ENCODE results near the gene TRMO.

Gene TRMO

DNA sequence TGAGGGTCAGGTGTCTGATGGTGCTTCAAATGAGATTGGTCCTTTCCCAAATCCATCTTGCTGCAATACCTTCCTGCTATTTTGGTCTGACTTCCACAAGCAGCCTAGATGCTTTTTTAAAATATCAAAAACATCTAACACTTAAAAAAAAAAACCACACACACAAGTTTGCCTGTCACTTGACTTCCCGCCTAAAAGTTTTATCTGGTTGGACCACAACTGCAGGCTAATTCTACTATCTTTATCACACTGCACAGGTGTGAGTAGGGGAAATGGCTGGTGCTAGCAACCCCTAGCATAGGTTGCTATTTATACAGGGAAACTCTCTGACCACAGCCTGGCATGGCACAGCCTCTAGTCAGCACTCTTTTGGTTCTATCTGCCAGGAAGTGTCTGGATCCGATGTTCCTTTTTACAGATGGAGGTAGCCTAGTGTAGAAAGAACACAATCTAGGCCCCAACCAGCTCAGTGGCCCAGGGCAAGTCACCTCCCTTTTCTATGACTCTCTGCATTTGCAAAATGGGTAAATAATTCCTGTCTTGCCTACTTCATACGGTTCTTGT, 15.9 kb upstream of the TRMO start, which contains the start of gene HEMGN:
HEMGN (minus strand) TSS at position 92 of the 564 bp plus-strand sequence; CDS start at position 56, 36 bp downstream.
- no peak for DNase-seq (ENCODE audit: low spot score)
- no peak for FAIRE-seq

DNA sequence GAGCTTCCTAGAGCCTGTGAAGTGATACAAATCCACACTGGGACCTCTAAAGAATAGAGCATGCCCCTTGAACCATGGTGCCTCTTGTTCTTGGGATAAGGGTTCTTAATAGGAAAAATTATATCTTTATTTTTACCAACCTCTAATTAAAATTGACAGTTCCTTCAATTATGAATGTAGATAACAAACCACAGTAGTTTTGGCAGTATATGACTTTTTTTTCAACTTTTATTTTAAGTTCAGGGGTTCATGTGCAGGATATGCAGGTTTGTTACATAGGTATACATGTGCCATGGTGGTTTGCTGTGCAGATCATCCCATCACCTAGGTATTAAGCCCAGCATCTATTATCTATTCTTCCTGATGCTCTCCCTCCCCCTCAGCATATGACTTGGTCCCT, 14.7 kb upstream of the TRMO start:
- DNase-seq (ENCODE audit: low spot score), result no peak
- FAIRE-seq, result no peak

DNA sequence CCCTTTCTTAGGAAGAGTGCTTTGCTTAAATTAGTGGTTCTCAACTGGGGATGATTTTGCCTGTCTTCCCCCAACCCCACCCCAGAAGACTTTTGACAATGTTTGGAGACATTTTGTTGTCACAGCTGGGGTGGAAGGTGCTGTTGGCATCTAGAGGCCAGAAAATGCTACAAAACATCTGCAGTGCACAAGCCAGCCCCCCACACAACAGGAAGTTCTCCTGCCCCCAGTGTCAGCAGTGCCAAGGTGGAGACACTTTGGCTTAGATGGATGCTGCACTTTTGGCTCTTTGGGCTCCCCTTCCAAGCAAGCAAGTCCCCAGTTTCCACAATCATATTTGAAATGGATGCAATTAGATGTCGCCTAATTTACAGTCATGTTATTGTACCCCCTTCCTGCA, 13.0 kb upstream of the TRMO start:
- FAIRE-seq, result no peak

DNA sequence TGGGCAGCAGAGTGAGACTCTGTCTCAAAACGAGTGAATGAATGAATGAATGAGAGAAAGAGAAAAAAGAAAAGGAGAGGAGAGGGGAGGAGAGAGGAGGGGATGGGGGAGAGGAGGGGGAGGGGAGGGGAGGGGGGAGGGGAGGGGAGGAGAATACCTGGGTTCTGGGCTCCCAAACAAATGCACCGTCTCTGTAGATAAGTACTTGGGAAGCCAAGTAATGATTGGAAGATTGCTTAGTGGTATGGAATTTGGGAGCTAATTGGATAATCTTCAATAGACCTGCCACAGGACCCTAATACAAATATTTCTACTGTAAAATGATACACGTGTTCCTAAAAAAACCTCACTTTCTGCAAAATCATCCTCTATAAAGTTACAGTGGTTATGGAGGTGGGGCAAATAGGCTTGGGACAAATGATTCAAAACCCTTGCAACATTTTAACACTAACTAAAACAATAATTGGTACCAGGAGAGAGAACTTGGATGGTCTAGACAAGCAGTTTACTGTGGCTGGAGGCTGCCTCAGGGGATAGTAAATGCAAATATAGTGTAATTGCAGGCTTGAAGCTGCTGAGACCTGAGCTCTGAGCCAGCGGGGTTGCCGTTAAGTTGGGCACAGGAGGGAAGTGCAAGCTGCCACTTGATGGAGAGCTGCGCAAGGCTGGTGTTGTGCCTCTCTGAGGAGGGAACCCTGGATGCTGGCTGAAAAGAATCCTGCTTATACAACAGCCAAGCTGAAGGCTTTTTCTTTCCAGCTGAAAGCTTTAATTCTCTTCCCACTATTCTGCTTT, 12.2 kb upstream of the TRMO start:
- DNase-seq (ENCODE audit: low spot score), result no peak
- FAIRE-seq, result no peak

More for the DNA sequence above, 13.0 kb upstream of the TRMO start:
- no peak for DNase-seq (ENCODE audit: low spot score)

DNA sequence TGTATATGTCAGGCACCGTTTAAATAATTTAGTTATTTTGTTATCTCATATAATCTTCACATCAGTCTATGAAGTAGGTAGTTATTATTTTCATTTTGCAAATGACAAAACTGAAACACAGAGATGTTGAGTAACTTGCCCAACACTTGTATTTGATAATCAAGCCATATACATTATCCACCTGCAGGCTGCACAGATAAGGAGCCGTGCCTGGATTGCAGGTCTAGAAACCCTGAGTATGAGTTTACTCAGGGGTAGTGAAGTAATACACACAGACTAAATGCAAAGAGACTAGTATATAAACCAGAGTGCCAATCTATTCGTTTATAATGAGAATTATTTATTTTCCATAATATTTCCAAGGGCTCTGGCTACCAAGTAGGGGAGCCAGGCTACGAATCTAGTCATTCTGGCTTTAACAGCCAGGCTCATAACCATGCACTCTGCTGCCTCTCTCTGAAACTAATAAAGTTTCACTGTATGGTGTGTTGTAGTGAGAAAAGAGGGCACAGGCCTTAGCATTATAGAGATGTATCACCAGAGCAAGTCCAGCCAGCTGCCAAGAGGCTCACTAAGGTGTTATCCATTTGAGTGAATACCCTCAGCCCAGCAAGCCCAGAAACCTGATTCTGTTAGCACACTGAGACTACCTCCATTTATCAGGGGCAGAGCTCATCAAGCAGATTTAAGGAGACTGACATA, 11.1 kb upstream of the TRMO start:
- FAIRE-seq (no peak), DNase-seq (ENCODE audit: low spot score) (no peak)

DNA sequence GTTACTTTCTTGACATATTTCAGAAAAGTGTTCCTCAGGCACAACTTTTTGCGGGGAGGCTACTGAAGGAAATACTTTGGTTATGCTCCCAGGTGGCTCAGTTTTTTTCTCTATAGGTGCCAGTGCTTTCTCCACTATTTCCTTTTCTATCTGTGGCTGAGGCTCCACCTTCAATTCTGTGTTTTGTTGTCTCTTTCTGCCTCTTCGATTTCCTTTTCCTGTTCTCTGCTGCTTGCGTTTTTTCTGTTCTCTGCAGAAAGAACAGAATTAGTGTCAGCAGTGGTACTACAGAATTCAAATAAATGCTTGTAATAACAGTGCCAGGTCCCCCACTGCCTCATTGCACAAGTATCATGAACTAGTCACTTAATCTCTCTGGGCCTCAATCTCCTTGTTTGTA, 8.7 kb upstream of the TRMO start:
- DNase-seq (ENCODE audit: low spot score) (no peak), FAIRE-seq (no peak)

DNA sequence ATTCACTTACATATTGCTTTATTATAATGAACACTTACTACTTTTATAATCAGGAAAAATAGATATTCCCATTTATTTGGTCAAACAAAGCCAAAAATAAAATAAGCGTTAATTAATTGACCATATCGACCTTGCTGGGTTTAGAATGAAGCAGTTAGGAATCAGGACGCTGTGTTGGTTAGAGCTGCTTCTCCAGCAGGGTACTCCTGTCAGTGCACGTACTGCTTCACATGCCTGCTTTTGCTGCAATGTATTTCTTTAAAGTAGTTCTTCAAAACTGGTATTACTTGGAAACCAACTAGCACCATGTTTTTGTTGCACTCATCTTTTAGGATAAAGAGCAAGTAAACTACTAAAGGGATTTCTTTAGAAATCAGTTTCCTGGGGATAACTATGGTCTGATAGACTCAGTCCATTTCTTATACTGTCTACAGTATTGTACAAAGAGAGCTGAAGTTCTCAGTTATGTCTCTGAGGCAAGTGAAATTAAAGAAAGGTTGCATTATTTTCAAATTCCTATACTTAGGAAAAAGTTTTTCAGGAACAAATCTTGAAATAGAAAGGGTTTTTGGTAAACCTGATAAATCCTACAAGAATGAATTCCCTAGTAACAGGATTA, 6.8 kb upstream of the TRMO start:
- DNase-seq (ENCODE audit: low spot score) (no peak), FAIRE-seq (no peak)

DNA sequence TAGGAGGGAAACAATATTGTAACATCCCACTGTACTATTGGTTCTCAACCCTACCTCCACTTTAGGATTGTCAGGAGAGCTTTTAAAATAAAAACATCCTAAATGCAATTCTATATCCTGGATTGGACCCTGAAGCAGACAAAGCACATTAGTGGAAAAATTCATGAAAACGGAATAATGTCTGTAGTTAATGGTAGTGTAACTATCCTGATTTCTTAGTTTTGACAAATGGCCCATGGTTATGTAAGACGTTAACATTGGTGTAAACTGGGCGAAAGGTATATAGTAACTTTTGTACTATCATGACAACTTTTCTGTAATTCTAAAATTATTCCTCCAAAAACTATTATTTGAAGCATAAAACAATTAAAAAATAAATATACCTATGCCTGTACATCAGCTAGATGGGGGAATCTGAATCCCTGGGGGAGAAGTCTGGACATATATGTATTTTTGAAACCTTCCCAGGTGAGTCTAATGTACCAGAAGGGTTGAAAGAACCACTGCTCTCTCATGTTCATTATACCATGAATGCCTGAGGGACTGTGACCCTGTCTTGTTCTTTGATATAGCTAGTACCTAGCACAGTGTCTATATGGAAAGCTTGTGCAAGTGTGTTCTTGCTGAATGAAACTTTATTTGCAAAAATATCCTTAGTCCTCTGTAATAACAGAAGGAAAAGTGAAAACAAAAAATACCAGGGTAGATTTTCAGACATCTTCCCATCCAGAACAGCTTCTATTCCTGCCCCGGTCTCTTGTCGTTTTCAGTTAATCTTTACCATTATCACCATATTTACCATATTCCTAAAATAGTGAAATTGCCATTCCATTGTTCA, 3.4 kb upstream of the TRMO start:
- FAIRE-seq (no peak), DNase-seq (ENCODE audit: low spot score) (no peak)

DNA sequence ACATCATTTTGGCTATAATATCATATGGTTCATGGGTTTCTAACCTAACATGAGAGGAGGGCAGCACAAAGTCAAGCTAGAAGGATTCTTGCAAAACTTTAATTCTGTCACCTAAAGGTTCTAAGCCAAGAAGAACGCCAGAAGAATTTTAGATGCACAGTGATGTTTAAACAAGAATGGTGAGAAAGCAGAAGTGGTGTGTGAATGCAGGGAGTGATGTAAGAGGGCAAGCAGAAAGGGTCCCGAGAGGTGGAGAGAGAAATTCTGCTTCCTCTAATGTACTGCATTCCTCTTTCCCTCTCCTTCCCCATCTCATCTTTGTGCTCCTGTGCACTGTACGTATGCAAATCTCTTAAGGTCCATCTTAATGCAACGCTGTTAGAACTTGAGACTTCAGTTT, 2.1 kb upstream of the TRMO start:
- DNase-seq (ENCODE audit: low spot score) (no peak), FAIRE-seq (no peak)

DNA sequence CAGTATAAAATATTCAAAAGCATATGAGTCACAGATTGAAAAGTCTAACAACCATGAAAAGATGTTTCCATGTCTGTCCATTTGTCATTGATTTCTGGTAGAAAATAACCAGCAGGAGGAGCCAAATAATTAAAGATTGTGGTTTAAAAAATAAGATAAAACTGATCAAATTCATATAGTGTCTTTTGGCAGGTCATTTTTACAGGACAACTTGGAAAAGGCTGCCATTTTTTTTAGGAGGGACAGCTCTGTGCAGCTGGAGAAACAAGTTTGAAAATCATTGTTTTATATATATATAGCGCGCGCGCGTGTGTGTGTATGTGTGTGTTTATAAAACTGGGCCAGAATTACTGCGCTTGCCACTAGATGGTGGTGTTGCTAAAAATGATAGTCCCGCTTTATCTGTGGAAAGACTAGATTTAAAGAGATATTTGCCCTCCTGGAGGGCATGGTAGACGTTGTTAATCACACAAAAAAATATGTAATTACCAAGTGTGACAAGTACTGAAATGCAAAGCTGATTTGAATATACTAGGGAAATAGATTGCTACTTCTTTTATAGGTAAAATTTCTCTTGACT, 1.3 kb upstream of the TRMO start:
- DNase-seq (ENCODE audit: low spot score), result peak; percentile 55
- no peak for FAIRE-seq

DNA sequence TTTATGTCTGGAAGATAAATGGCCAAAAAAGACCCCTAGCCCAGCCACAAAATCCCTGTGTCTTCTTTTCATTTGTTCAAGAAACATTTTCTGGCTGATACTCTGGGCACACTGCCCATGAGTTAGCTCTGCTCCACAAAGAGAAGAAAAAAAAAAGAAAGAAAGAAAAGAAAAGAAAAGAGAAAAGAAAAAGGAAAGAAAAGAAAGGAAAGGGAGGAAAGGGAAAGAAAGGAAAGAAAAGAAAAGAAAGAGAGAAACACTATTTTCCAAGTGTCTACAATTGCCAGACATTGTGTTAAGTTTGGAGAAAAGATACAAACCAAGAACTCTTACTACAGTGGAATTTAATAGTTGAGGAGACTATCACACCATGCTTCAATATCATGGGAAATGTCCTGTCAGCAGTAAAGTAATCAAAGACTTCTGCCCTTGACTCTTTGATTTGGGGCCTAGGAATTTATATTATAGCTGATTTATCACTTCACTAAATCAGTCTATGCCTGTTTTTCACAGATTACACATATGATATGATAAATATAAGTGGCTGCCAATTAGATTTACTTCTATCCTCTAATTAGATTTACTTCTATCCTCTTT, 3.0 kb downstream of the TRMO start:
- FAIRE-seq, result no peak
- DNase-seq (ENCODE audit: low spot score), result no peak

DNA sequence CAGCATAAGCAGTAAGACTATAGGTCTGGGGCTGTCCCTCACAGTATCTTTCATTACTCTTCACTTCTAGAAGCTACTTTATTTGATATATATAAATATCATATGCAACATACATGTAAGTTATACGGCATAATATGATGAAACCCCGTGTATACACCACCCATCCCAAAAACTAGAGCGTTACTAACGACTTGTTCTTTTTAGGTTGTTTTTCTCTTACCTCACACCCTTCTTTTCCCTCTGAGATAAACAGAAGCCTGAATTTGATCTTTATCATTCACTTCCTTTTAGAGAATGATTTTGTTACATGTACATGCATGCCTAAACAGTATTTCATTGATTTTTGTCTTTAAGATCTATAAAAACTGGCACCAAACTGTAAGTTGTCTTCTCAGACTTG, 3.7 kb downstream of the TRMO start:
- FAIRE-seq (no peak), DNase-seq (ENCODE audit: low spot score) (no peak)

DNA sequence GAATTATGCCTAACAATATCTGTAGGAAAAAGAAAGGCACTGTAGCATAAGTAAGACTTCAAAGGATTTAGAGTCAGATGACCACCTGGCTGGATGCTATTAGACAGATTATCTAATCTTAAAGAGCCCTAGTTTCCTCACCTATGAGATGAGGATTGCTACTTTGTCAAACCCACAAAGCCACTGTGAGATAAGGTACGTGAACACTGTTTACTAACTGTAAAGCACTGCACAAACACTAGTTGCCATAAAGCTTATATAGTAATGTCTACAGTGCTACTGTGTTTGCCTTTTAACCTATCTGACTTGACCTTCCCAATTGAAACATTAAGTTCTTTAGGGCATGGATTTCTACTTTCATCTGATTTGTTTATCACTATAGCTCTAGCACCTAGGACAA, 10.3 kb downstream of the TRMO start:
- no peak for FAIRE-seq
- no peak for DNase-seq (ENCODE audit: low spot score)

DNA sequence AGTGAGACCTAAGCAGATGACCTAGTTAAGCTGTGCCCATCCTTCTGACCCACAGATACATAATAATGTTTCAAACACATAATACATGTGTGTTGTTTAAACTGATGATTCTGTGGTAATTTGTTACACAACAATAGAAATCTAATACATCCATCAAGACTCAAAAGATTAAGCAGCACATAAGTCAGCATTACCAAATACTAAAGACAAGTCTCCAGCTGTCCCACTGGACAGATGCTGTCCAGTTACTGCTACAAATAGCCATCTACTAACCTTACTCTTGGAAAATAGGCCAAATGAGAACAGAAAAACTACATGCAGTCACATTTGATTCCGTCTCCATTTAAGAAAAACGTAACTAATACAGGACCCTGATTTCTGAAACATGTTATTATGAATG, 10.8 kb downstream of the TRMO start:
- FAIRE-seq, result no peak
- no peak for DNase-seq (ENCODE audit: low spot score)

DNA sequence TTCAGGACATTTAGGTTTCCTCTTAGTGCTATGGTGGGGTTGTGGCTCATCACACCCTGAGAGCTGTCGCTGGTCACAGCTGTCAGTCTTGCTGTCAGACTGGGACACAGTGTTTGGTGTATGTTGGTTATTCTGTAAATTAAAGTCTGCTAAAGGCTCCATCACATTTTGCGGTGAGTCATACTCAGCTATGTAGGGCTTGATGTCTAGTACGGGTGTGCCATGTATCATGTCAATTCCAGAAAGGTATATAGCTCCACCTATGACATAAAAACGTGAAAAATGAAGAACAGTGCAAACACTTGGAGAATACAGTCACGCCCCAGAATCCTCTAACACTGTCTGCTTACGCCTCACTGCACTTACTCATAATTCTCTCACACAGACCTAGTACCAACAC, 11.9 kb downstream of the TRMO start:
- FAIRE-seq (no peak), DNase-seq (ENCODE audit: low spot score) (no peak)

DNA sequence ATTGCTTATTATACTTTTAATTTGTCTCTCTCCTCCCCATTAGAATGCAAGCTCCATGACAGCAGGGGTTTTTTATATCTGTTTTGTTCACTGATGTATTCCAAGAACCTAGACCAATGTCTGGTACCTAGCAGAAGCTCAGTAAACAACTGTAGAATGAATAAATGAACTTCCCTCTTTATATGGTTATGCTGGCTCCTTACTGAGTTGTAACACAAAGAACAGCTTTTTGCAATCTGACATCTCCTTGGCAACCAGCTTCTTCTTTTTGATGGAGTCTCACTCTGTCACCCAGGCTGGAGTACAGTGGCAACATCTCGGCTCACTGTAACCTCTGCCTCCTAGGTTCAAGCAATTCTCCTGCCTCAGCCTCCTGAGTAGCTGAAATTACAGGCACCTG, 13.6 kb downstream of the TRMO start:
- no peak for DNase-seq (ENCODE audit: low spot score)
- FAIRE-seq, result no peak

DNA sequence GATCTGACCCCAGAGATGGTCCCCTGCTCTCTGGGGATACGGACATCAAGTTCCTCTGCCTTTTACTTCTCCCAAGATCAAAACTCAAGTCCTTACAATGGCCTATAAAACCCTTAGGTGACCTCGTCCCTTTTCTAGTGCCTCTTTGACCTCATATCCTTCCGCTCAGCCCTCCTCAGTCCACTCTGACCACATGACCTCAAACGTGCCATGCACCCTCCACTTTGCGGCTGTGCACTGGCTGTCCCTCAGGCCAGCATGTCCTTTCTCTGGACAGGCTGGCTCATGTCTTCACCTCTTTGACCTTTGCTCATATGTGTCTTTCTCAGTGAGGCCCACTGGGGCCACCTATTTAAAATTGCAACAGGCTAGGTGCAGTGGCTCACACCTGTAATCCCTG, 14.7 kb downstream of the TRMO start:
- no peak for DNase-seq (ENCODE audit: low spot score)

DNA sequence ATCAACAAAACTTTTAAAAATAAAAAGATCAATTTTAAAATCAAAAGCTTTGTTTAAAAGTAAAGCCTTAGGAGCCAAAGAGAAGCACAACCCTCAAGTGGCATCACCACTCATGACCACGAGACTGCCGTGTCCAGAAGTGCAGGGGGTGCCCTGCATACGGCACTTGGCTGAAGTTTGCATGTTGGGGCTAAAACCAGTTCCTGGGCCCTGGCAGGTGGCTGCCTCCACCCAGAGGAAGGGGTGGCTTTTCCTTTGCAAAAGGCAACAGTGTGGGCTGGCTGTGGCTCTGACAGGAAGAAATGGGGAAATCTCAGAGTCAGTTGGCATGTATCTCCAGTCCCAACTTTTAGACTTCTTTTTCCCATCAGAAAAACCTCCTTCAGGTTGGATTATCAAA, 15.3 kb downstream of the TRMO start:
- DNase-seq (ENCODE audit: low spot score), result no peak
- no peak for FAIRE-seq

More for the DNA sequence above, 14.7 kb downstream of the TRMO start:
- no peak for FAIRE-seq

DNA sequence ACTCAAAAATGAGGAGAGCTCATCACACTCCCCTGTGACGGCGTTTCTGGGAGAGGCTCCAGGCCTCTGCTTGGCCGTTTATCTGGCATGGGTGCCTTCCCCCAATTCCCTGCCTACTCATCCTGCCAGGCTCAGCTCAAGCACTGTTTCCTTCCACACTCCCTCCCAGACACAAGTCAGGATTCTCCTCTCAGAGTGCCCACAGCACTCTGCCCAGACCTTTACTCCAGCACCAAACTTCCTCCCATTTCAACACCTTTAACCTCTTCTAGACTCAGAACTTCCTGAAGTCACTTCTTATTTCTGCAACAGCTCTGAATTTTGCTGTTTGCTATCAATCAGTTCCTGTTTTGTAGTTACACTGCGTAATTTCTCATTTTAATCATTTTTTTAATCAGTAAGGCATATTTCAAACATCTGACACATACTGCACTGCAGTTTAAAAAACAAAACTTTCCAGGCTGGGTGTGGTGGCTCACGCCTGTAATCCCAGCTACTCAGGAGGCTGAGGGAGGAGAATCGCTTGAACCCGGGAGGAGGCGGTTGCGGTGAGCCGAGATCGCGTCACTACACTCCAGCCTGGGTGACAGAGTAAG, 16.0 kb downstream of the TRMO start:
- no peak for FAIRE-seq
- DNase-seq (ENCODE audit: low spot score), result no peak

DNA sequence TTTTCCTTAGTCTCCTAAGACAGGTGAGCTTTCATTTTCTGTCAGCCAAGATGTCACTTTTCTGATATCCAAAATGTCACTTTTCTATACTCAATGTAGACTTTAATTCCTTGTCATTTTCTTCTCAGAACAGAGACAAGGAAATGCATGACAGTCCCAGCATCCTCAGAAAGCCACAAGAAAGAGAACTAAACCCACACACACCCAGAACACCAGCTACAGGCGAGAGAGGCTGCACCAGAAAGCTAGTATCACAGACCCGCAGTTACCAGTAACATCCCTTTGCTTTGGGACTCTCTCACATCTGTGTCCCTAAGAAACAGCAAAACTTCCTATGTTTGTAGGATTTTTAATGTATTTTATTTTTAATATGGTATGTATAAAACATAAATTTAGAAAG, 17.1 kb downstream of the TRMO start:
- DNase-seq (ENCODE audit: low spot score) (no peak), FAIRE-seq (no peak)

Data from urothelium cell line (cell line).